Activated naive CD8-positive, alpha-beta T cell treated with anti-CD3 and anti-CD28 coated beads for 36 hours (primary cell): ENCODE data around the gene TAP1. TPM values are rescaled to one million over a fixed set of nuclear protein-coding genes. Genes with fewer than 3 reads are reported as not detected.
"Not testable (repeated sequence)": the region's sequence is repeated elsewhere in the genome, so short reads cannot be mapped to it uniquely, and the experiment has no call there.

Source experiments
- DNase-seq: peaks from one replicate; pipeline ENCODE4 v3.0.0; 2021
- H3K27ac Mint-ChIP-seq: one replicate; pipeline ENCODE4 v1.8.0; 2022; ENCODE audit warnings: mild to moderate bottlenecking, moderate library complexity, mixed read lengths
- H3K27me3 Mint-ChIP-seq: one replicate; pipeline ENCODE4 v1.8.0; 2022; ENCODE audit warnings: mild to moderate bottlenecking, mixed read lengths
- H3K36me3 Mint-ChIP-seq: one replicate; pipeline ENCODE4 v1.8.0; 2021; ENCODE audit warnings: mild to moderate bottlenecking, mixed read lengths
- H3K4me1 Mint-ChIP-seq: one replicate; pipeline ENCODE4 v1.8.0; 2021; ENCODE audit warnings: mixed read lengths
- H3K4me3 Mint-ChIP-seq: one replicate; pipeline ENCODE4 v1.8.0; 2022; ENCODE audit warnings: mild to moderate bottlenecking, moderate library complexity, mixed read lengths
- H3K9me3 Mint-ChIP-seq: one replicate; pipeline ENCODE4 v1.8.0; 2022; ENCODE audit warnings: mixed read lengths
- total RNA-seq, 2 experiments: library from RNA; stranded (reverse); gene quantifications; one replicate each; pipeline ENCODE4 v1.2.3, GENCODE V29; 2021

The TAP1 gene
- total RNA-seq, 2 experiments from 2014 or later: 337 to 356 TPM

- peaks cover 17% of the 10 kb centered on the region for H3K4me1 Mint-ChIP-seq
- peak overlapping the region; percentile 7 for H3K27ac Mint-ChIP-seq
- no peaks in the 10 kb centered on the region for H3K36me3 Mint-ChIP-seq
- no peaks in the 10 kb centered on the region for H3K9me3 Mint-ChIP-seq
- H3K4me3 Mint-ChIP-seq: no peak overlapping the region
- DNase-seq: no peak
- H3K27me3 Mint-ChIP-seq: no peaks in the 10 kb centered on the region
These were observed 38.4 kb downstream of the TAP1 start for GRCh38 chr6:32815115-32815514.

GRCh38 chr6:32814145-32814544 lies 39.4 kb downstream of the TAP1 start:
- Mint-ChIP-seq H3K27ac (no peak overlapping the region), H3K4me3 (no peak overlapping the region), H3K27me3 (no peaks in the 10 kb centered on the region), H3K4me1 (peaks cover 14% of the 10 kb centered on the region), H3K36me3 (no peaks in the 10 kb centered on the region), H3K9me3 (no peaks in the 10 kb centered on the region)
- DNase-seq: no peak

GRCh38 chr6:32809171-32809570 lies 44.3 kb downstream of the TAP1 start:
- no peaks in the 10 kb centered on the region for H3K9me3 Mint-ChIP-seq
- DNase-seq: no peak
- peaks cover 29% of the 10 kb centered on the region for H3K27me3 Mint-ChIP-seq
- peaks cover 2% of the 10 kb centered on the region for H3K4me1 Mint-ChIP-seq
- H3K4me3 Mint-ChIP-seq: no peak overlapping the region
- H3K27ac Mint-ChIP-seq: no peak overlapping the region
- no peaks in the 10 kb centered on the region for H3K36me3 Mint-ChIP-seq

- no peaks in the 10 kb centered on the region for H3K36me3 Mint-ChIP-seq
- H3K4me1 Mint-ChIP-seq: peaks cover 2% of the 10 kb centered on the region
- H3K27ac Mint-ChIP-seq: no peak overlapping the region
- peaks cover 43% of the 10 kb centered on the region for H3K27me3 Mint-ChIP-seq
- no peak overlapping the region for H3K4me3 Mint-ChIP-seq
- DNase-seq: no peak
- no peaks in the 10 kb centered on the region for H3K9me3 Mint-ChIP-seq
These were observed 46.4 kb downstream of the TAP1 start for GRCh38 chr6:32807020-32807580.

GRCh38 chr6:32805404-32805803 lies 48.1 kb downstream of the TAP1 start:
- H3K27ac Mint-ChIP-seq, H3K4me3 Mint-ChIP-seq: not testable (repeated sequence)
- peaks cover 51% of the 10 kb centered on the region for H3K27me3 Mint-ChIP-seq

GRCh38 chr6:32803416-32803815 lies 50.1 kb downstream of the TAP1 start:
- Mint-ChIP-seq H3K27me3 (peaks cover 59% of the 10 kb centered on the region), H3K9me3 (peaks cover 2% of the 10 kb centered on the region), H3K4me3 (no peak overlapping the region), H3K4me1 (peaks cover 2% of the 10 kb centered on the region), H3K36me3 (no peaks in the 10 kb centered on the region), H3K27ac (no peak overlapping the region)
- no peak for DNase-seq

More at GRCh38 chr6:32805404-32805803, 48.1 kb downstream of the TAP1 start:
- H3K4me1 Mint-ChIP-seq, H3K9me3 Mint-ChIP-seq, H3K36me3 Mint-ChIP-seq, DNase-seq: not testable (repeated sequence)

GRCh38 chr6:32799740-32800139 lies 53.8 kb downstream of the TAP1 start:
- Mint-ChIP-seq H3K4me3 (no peak overlapping the region), H3K36me3 (no peaks in the 10 kb centered on the region), H3K27ac (no peak overlapping the region), H3K4me1 (peaks cover 15% of the 10 kb centered on the region), H3K9me3 (peaks cover 2% of the 10 kb centered on the region), H3K27me3 (peaks cover 51% of the 10 kb centered on the region)
- DNase-seq: no peak

- no peak for DNase-seq
- Mint-ChIP-seq H3K9me3 (peaks cover 2% of the 10 kb centered on the region), H3K36me3 (no peaks in the 10 kb centered on the region), H3K4me1 (peaks cover 21% of the 10 kb centered on the region), H3K27ac (no peak overlapping the region), H3K27me3 (peaks cover 51% of the 10 kb centered on the region), H3K4me3 (no peak overlapping the region)
These were observed 54.3 kb downstream of the TAP1 start for GRCh38 chr6:32799168-32799567.

- Mint-ChIP-seq H3K9me3 (peaks cover 2% of the 10 kb centered on the region), H3K4me1 (peaks cover 27% of the 10 kb centered on the region), H3K36me3 (no peaks in the 10 kb centered on the region), H3K4me3 (peak overlapping the region; percentile 68), H3K27ac (peak overlapping the region; percentile 64), H3K27me3 (peaks cover 54% of the 10 kb centered on the region)
- peak; percentile 65 for DNase-seq
These were observed 56.4 kb downstream of the TAP1 start for GRCh38 chr6:32796848-32797776.

Other genes starting within 250 kb of the TAP1 start
- gene HLA-DQA1, start 216.3 kb downstream of the TAP1 start, total RNA-seq: 1 to 10 TPM; 4.4 to 5.3 TPM
- gene HLA-DQB1, start 187.0 kb downstream of the TAP1 start, total RNA-seq: 10 to 100 TPM; 13.9 to 17.5 TPM
- gene HLA-DQA2, start 112.3 kb downstream of the TAP1 start, total RNA-seq: under 1 TPM; 0.45 to 0.46 TPM
- gene HLA-DQB2, start 90.2 kb downstream of the TAP1 start, total RNA-seq: under 1 TPM in 1 of 2 experiments, not detected in 1; 0.54 TPM
- 1 to 10 TPM; 1.9 to 2.1 TPM for gene HLA-DOB, start 36.7 kb downstream of the TAP1 start, total RNA-seq
- gene TAP2, start 15.0 kb downstream of the TAP1 start, total RNA-seq: 100 to 1,000 TPM; 216 to 226 TPM
- 100 to 1,000 TPM; 385 to 393 TPM for gene PSMB8, start 9.7 kb downstream of the TAP1 start, total RNA-seq
- gene PSMB9, start 488 bp upstream of the TAP1 start, total RNA-seq: 100 to 1,000 TPM; 315 to 316 TPM
- 1 to 10 TPM; 4.6 to 6.1 TPM for gene HLA-DMB, start 87.3 kb upstream of the TAP1 start, total RNA-seq
- 10 to 100 TPM; 15.8 to 16.9 TPM for gene HLA-DMA, start 99.4 kb upstream of the TAP1 start, total RNA-seq
- 100 to 1,000 TPM; 298 to 335 TPM for gene BRD2, start 114.9 kb upstream of the TAP1 start, total RNA-seq
- 1 to 10 TPM; 9.8 to 9.9 TPM for gene HLA-DOA, start 155.9 kb upstream of the TAP1 start, total RNA-seq
- 10 to 100 TPM; 14.7 to 16.3 TPM for gene HLA-DPA1, start 219.9 kb upstream of the TAP1 start, total RNA-seq
- gene HLA-DPB1, start 222.3 kb upstream of the TAP1 start, total RNA-seq: 1 to 10 TPM; 8.2 to 9.3 TPM